HG02943 (cell line): ENCODE measurements around the gene DCST1.

Experiments
- ATAC-seq: cut with Tn5 transposase; IDR thresholded peaks from one replicate; pipeline ENCODE4 v1.9.1; 2021; ENCODE audit warnings: mild to moderate bottlenecking, low read depth, moderate library complexity; ENCODE audit not compliant: unreplicated experiment

The DCST1 gene

DNA sequence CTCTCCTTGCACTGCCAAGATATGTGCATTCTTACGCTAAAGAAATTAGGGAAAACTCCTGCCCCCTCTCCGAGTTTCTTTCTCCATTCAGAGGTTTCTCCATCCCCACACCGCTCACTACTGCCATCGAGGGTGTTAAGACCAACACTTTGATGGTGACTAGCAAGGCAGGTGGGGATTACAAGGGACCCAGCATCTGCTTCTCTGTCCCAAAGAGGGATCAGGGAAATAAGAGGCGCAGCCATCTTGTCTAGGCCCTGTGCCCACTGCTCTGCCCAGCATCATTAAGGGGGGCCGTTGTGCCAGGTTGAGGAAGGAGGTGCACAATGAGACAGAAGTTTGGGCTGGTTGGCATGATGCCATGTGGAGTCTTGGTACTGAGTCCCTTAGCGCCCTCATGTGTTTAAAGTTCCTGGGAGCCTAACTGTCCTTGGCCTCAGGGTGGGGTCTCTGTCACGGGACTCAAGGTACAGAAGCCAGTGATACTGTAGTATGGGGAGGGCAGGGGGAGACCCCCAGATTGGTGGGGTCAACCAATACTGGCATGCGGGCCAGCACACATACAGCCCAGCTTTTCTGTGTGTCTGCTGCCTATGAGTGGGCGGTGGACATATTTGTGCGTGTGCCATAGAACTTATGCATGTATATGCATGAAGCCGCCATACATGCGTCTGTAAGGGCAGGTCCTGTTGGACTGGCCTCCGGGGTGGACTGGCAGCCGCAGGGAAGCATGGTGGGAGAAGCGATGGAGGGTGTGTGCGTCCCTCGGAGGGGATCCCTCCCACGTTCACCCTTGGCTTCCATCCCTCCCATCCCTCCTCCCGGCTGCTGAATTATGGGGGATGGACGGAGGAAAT lies 50.5 kb downstream of the DCST1 start:
- no peak for ATAC-seq

DNA sequence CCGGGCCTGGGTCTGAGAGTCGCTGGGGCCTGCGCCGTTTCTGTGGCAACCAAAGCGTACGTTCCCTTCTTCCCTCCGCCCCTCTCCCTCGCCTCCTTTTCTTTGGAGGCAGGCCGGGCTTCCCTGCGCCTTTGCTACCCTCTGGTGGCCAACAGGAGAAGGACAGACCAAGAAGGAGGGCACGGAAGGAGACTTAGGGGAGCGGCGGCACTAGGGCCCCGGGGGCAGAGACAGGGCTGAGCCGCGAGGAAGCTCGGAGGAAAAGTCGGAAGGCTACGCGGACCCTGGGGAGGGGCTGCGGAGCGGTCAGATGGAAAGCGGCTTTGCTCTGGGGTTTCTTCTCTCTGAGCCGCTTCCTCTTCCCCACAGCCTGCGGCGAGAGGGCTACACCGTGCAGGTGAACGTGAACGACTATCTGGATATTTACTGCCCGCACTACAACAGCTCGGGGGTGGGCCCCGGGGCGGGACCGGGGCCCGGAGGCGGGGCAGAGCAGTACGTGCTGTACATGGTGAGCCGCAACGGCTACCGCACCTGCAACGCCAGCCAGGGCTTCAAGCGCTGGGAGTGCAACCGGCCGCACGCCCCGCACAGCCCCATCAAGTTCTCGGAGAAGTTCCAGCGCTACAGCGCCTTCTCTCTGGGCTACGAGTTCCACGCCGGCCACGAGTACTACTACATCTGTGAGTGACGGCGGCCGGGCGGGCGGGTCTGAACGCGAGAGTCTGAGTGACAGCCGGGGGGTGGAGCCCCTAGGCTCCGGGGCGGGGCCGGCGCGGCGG lies 51.3 kb downstream of the DCST1 start:
- peak; percentile 75 for ATAC-seq

- no peak for ATAC-seq
Measured at GRCh38 chr1:155085504-155086127, 52.0 kb downstream of the DCST1 start.

DNA sequence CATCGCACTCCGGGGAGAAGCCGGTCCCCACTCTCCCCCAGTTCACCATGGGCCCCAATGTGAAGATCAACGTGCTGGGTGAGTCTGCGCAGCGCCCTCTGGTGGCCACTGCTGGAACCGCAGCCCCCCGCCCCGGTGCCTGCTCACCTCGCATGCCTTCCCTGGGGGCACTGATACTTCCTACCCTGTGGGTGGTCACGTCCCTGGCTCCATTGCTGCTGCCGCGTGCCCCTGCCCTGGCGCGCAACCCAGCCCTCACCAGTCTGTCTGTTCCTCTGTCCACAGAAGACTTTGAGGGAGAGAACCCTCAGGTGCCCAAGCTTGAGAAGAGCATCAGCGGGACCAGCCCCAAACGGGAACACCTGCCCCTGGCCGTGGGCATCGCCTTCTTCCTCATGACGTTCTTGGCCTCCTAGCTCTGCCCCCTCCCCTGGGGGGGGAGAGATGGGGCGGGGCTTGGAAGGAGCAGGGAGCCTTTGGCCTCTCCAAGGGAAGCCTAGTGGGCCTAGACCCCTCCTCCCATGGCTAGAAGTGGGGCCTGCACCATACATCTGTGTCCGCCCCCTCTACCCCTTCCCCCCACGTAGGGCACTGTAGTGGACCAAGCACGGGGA lies 52.6 kb downstream of the DCST1 start:
- ATAC-seq = no peak

DNA sequence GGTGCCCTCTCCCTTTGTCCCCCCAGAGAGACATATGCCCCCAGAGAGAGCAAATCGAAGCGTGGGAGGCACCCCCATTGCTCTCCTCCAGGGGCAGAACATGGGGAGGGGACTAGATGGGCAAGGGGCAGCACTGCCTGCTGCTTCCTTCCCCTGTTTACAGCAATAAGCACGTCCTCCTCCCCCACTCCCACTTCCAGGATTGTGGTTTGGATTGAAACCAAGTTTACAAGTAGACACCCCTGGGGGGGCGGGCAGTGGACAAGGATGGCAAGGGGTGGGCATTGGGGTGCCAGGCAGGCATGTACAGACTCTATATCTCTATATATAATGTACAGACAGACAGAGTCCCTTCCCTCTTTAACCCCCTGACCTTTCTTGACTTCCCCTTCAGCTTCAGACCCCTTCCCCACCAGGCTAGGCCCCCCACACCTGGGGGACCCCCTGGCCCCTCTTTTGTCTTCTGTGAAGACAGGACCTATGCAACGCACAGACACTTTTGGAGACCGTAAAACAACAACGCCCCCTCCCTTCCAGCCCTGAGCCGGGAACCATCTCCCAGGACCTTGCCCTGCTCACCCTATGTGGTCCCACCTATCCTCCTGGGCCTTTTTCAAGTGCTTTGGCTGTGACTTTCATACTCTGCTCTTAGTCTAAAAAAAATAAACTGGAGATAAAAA lies 53.4 kb downstream of the DCST1 start:
- no peak for ATAC-seq

GRCh38 chr1:155091071-155092051 lies 57.7 kb downstream of the DCST1 start:
- no peak for ATAC-seq

- no peak for ATAC-seq
Measured at GRCh38 chr1:155092131-155092530, 58.5 kb downstream of the DCST1 start.

GRCh38 chr1:155092641-155093040 lies 59.0 kb downstream of the DCST1 start:
- ATAC-seq = no peak

DNA sequence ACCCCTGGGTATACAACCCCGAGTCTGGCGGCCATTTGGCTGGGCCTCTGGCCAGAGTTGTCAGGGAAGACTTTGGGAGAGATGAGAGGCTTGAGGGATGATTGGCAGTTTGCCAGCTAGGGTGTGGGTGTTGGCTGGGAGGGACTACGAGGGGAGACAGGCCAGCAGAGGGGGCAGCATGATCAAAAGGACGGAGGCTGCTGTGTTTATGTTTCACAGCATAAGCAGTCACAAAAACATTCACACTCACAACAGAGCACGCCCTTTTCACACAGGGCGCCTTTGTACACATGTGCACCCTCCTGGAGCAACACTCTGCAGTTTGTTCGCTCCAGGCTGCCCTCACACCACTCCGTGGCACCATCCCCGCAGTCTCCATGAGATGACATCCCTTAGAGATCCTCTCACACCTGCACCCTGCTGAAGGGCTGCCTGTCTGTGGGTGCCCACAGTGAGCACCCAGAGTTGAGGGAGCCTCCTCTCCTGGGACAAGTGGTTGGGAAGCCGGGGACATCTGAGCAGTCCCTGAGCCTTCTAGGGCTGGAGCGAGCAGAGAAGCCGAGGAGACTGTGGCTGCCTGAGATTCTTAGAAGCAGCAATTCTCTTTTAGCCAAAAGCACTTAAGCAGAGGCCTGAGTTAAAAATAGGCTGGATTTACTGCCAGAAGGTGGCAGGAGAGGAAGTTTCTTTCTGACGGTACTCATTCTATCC lies 60.4 kb downstream of the DCST1 start:
- no peak for ATAC-seq

DNA sequence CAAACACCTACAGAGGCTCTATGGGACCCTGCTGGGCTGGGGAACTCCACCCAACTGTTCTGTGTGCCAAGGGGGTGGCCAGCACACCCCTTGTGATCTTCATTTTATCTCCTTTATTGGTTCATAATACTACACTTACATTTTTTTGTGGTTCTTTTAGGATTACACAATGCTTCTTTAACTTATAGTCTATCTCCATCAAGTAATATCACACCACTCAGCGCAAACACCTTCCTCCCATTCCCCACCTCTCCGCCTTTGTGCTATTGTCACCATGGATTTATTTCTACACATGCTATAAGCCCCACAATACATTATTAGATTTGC lies 61.0 kb downstream of the DCST1 start:
- no peak for ATAC-seq

DNA sequence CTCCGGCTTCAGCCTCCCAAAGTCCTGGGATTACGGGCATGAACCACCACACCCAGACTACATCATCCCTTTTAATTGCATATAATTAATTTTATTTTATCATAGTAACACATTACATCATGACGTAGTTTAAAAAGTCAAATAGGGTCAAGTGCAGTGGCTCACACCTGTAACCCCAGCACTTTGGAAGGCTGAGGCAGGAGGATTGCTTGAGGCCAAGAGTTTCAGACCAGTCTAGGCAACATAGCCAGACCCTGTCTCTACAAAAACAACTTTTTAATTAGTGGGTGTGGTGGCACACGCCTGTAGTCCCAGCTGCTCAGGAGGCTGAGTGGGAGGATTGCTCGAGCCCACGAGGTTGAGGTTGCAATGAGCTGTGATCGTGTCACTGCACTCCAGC lies 65.7 kb downstream of the DCST1 start:
- ATAC-seq = no peak
